Ectodermal cell (in vitro differentiated cells): Measurements from ENCODE around the gene VPS37B.
A peak's percentile ranks its signal among the peaks of the same experiment; 100 is the strongest.

Experiments used
- H3K27ac ChIP-seq: 2 replicates; pipeline ENCODE4 v1.7.0; 2013; ENCODE audit warnings: mild to moderate bottlenecking, low read depth, low read length; ENCODE audit not compliant: insufficient read depth, poor library complexity, severe bottlenecking
- H3K27me3 ChIP-seq: 2 replicates; pipeline ENCODE4 v1.7.0; 2013; ENCODE audit warnings: mild to moderate bottlenecking, low read length; ENCODE audit not compliant: insufficient read depth, control insufficient read depth, poor library complexity, severe bottlenecking
- H3K36me3 ChIP-seq: one replicate; pipeline ENCODE4 v1.7.0; 2013; ENCODE audit warnings: low read length; ENCODE audit not compliant: control insufficient read depth, insufficient read depth
- H3K4me1 ChIP-seq: one replicate; pipeline ENCODE4 v1.7.0; 2013; ENCODE audit warnings: low read length; ENCODE audit not compliant: control insufficient read depth, insufficient read depth
- H3K4me3 ChIP-seq: 2 replicates; pipeline ENCODE4 v1.7.0; 2013; ENCODE audit warnings: low read depth, low read length, control low read depth; ENCODE audit not compliant: insufficient read depth
- H3K9me3 ChIP-seq: 2 replicates; pipeline ENCODE4 v1.7.0; 2013; ENCODE audit warnings: mild to moderate bottlenecking, low read length, moderate library complexity; ENCODE audit not compliant: control insufficient read depth
- WGBS, 2 experiments: methylation state at CpG; one replicate each; pipeline ENCODE4 v1.1.7; 2013; ENCODE audit warnings: missing lambda C conversion rate in 2 of 2; 5-methylcytosine and 5-hydroxymethylcytosine counted together

VPS37B gene

GRCh38 chr12:122932207-122932606 lies 36.3 kb upstream of the VPS37B start:
- Histone ChIP-seq H3K36me3 (no peaks in the 10 kb centered on the region), H3K27me3 (no peaks in the 10 kb centered on the region), H3K9me3 (no peaks in the 10 kb centered on the region), H3K27ac (no peak overlapping the region), H3K4me3 (no peak overlapping the region), H3K4me1 (peaks cover 20% of the 10 kb centered on the region)
- WGBS, 2 experiments = 94 to 95% methylated on average over 8 of the region's 8 CpGs

DNA sequence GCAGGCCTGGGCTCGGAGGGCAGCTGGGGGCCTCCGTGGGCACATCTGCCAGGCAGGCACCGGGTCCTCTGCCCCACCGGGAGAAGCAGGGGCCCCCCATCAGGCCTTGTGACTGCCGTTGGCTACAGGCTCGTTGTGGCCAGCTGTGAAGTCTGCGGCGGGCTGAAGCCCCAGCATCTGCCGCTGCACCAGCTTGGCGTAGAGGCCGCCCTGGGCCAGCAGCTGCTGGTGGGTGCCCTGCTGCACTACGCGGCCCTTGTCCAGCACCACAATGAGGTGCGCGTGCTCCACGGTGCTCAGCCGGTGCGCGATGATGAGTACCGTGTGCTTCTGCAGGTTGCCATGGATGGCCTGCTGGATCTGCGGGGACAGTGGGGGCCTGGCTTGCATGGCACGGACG lies 33.9 kb upstream of the VPS37B start:
- WGBS, 2 experiments = 96 to 97% methylated on average over 23 of the region's 23 CpGs

DNA sequence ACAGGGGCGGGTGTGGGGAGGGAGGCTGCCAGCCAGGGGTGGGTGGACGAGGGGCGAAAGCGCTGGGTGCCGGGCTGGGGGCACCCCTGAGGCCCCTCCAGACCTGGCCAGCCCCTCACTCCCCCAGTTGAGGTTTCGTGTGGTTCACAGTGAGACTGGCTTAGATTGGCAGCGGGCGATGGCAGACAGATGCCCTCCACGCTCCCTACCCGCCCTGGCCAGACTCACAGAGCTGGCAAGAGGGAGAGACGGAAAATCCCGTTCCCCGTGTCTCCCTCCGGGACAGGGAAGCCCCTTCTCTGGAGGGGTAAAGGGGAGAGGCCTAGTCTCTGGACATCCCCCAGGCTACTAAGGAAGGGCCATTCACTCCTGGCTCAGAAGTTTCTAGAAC lies 33.2 kb upstream of the VPS37B start:
- Histone ChIP-seq H3K27ac (no peak overlapping the region), H3K4me3 (no peak overlapping the region), H3K4me1 (peaks cover 11% of the 10 kb centered on the region), H3K9me3 (no peaks in the 10 kb centered on the region), H3K27me3 (no peaks in the 10 kb centered on the region), H3K36me3 (no peaks in the 10 kb centered on the region)
- WGBS, 2 experiments = 96 to 97% methylated on average over 14 of the region's 14 CpGs

More for the DNA sequence above, 33.9 kb upstream of the VPS37B start:
- H3K4me3 ChIP-seq = no peak overlapping the region
- H3K27ac ChIP-seq = no peak overlapping the region
- no peaks in the 10 kb centered on the region for H3K36me3 ChIP-seq
- no peaks in the 10 kb centered on the region for H3K9me3 ChIP-seq
- no peaks in the 10 kb centered on the region for H3K27me3 ChIP-seq
- H3K4me1 ChIP-seq = peaks cover 11% of the 10 kb centered on the region

- Histone ChIP-seq H3K9me3 (no peaks in the 10 kb centered on the region), H3K4me3 (no peak overlapping the region), H3K4me1 (peaks cover 11% of the 10 kb centered on the region), H3K27ac (no peak overlapping the region), H3K36me3 (no peaks in the 10 kb centered on the region), H3K27me3 (no peaks in the 10 kb centered on the region)
- WGBS, 2 experiments = 81 to 83% methylated on average over 12 of the region's 12 CpGs
These were observed 32.7 kb upstream of the VPS37B start for GRCh38 chr12:122928404-122929147.

DNA sequence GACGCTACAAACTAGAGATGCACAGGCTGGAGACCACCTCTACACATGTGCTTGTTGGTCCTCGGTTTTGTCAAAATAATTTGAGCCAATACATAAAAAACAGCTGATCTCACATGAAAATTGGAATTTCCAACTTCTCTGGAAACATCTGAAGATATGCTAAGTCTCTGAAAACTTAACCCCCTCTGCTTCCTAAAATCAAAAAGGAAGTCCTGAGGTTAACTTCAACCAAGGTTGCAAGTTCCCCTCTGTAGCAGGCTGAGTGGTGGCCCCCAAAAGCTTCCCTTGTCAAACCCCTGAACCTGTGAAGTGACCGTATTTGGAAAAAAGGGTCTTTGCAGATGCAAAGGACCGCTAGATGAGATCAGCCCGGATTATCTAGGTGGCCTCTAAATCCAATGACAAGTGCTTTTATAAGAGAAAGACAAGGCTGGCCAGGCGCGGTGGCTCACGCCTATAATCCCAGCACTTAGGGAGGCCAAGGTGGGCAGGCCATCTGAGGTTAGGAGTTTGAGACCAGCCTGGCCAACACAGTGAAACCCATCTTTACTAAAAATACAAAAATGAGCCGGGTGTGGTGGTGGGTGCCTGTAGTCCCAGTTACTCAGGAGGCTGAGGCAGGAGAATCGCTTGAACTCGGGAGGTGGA lies 32.0 kb upstream of the VPS37B start:
- H3K27ac ChIP-seq = no peak overlapping the region
- H3K4me3 ChIP-seq = no peak overlapping the region
- H3K4me1 ChIP-seq = peaks cover 11% of the 10 kb centered on the region
- WGBS, 2 experiments = 92% methylated on average over 11 of the region's 11 CpGs
- H3K9me3 ChIP-seq = no peaks in the 10 kb centered on the region
- H3K36me3 ChIP-seq = no peaks in the 10 kb centered on the region
- H3K27me3 ChIP-seq = no peaks in the 10 kb centered on the region

DNA sequence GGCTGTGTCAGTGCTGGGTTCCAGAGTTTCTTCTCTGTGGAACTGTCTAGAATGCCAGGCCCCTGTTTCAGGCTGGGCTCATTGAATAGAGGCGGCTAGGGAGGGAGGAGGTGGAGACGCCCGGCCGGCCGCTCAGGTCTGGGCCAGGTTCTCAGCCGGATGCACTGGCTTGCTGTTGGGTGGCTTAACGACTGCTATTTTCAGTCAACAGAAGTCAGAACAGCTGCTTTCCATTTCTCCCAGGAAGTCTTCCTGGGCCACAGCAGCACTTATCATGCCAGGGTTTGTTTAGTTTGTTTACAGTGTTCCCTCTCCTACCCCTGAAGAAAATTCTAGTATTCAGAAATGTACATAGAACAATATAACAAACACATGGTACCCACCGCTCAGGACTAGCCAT lies 26.0 kb upstream of the VPS37B start:
- H3K4me1 ChIP-seq = no peaks in the 10 kb centered on the region
- no peak overlapping the region for H3K4me3 ChIP-seq
- no peak overlapping the region for H3K27ac ChIP-seq
- no peaks in the 10 kb centered on the region for H3K36me3 ChIP-seq
- 83 to 85% methylated on average over 8 of the region's 8 CpGs for WGBS, 2 experiments
- H3K27me3 ChIP-seq = no peaks in the 10 kb centered on the region
- H3K9me3 ChIP-seq = no peaks in the 10 kb centered on the region

DNA sequence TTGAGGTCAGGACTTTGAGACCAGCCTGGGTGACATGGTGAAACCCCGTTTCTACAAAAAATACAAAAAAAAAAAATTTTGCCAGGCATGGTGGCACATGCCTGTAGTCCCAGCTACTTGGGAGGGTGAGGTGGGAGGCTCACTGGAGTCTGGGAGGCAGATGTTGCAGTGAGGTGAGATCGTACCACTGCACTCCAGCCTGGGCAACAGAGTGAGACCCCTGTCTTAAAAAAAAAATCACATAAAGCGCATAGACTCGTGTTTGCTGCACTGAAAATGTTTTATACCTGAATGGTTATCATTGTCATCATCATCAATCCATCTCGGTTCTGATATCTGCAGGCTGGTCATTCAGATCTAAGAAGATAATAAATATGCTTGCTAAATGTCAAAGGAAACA lies 24.8 kb upstream of the VPS37B start:
- H3K27me3 ChIP-seq = no peaks in the 10 kb centered on the region
- no peaks in the 10 kb centered on the region for H3K4me1 ChIP-seq
- no peak overlapping the region for H3K27ac ChIP-seq
- WGBS, 2 experiments = 89 to 93% methylated on average over 5 of the region's 5 CpGs
- H3K36me3 ChIP-seq = no peaks in the 10 kb centered on the region
- no peak overlapping the region for H3K4me3 ChIP-seq
- H3K9me3 ChIP-seq = no peaks in the 10 kb centered on the region

- WGBS, 2 experiments = 85 to 88% methylated on average over 2 of the region's 2 CpGs
- Histone ChIP-seq H3K27ac (no peak overlapping the region), H3K4me1 (no peaks in the 10 kb centered on the region), H3K27me3 (no peaks in the 10 kb centered on the region), H3K9me3 (no peaks in the 10 kb centered on the region), H3K4me3 (no peak overlapping the region), H3K36me3 (no peaks in the 10 kb centered on the region)
These were observed 22.9 kb upstream of the VPS37B start for GRCh38 chr12:122918827-122919226.

DNA sequence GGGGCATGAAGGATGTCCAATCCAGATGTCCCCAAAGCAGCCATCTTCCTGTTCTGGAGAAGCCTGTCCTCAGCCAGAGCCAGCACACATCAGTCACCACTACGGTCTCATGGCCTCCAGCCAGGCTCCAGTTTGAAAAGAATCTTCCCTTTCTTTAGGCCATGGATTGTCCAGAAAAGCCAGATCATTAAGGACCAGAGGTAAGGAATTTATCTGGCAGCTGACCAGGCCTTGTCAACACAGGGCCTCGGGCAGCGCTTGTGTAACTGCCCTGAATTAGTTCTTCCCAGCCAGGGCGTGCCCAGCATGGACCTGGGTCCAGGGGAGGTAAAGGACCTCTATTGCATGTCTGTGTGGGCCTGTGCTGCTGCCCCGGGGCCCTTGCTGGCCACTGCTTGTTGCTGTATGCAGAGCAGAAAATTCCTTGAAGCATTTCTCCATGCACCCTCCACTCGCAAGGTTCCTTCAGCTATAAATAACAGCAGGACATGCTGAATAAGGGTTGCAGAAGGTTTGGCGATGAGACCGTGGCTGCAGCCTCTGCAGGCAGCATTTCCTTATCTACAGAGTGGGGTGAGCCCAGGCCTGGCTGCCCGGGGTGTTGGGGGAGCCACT lies 21.7 kb upstream of the VPS37B start:
- Histone ChIP-seq H3K9me3 (no peaks in the 10 kb centered on the region), H3K27me3 (peaks cover 3% of the 10 kb centered on the region), H3K36me3 (no peaks in the 10 kb centered on the region), H3K4me3 (no peak overlapping the region), H3K27ac (no peak overlapping the region), H3K4me1 (no peaks in the 10 kb centered on the region)
- WGBS, 2 experiments = 88 to 90% methylated on average over 9 of the region's 9 CpGs

GRCh38 chr12:122909442-122910288 lies 13.7 kb upstream of the VPS37B start:
- Histone ChIP-seq H3K4me1 (peaks cover 3% of the 10 kb centered on the region), H3K36me3 (no peaks in the 10 kb centered on the region), H3K4me3 (no peak overlapping the region), H3K27ac (peak overlapping the region; percentile 84), H3K27me3 (peaks cover 7% of the 10 kb centered on the region), H3K9me3 (no peaks in the 10 kb centered on the region)
- WGBS, 2 experiments = 31 to 32% methylated on average over 12 of the region's 12 CpGs
